A673 (cell line): ENCODE measurements around the gene PDIA4. TPM values are rescaled to one million over a fixed set of nuclear protein-coding genes. Genes with fewer than 3 reads are reported as not detected.

ENCODE experiments used
- BruUV-seq: library from RNA; stranded (reverse); fragments of 400-500 nt; replicated peaks from 2 replicates; lab custom pipeline; 2021; lab: Mats Ljungman, UMichigan
- CTCF ChIA-PET: fragments of 300-600 bp; sonication (Branson Sonifier 250); formaldehyde crosslinking; loops from one replicate; lab custom pipeline; 2022; ENCODE audit warnings: antibody characterized with exemption; lab: Charles Lee
- POLR2A ChIA-PET: fragments of 300-600 bp; sonication (Branson Sonifier 250); formaldehyde crosslinking; loops from one replicate; lab custom pipeline; 2022; ENCODE audit warnings: antibody characterized with exemption; ENCODE audit not compliant: low non-redundant PET; lab: Charles Lee
- DNase-seq: peaks from one replicate; pipeline ENCODE4 v3.0.0-alpha.2; 2015; ENCODE audit warnings: low spot score
- H3K27ac ChIP-seq: fragments of 200-600 bp; sonication (generic); 2 replicates; pipeline ENCODE4 v1.5.1; 2016; ENCODE audit warnings: mixed run types, low read depth, mild to moderate bottlenecking, mixed read lengths, antibody characterized with exemption, low read length; ENCODE audit not compliant: poor library complexity, severe bottlenecking
- H3K27me3 ChIP-seq: fragments of 200-600 bp; sonication (generic); replicated peaks from 2 replicates; pipeline ENCODE4 v1.6.1; 2017; ENCODE audit warnings: mixed run types, low read depth, mild to moderate bottlenecking, mixed read lengths, antibody characterized with exemption, low read length; ENCODE audit not compliant: insufficient read depth, poor library complexity
- H3K36me3 ChIP-seq: fragments of 200-600 bp; sonication (generic); 2 replicates; pipeline ENCODE4 v1.6.1; 2016; ENCODE audit warnings: mixed run types, mild to moderate bottlenecking, mixed read lengths, antibody characterized with exemption, low read length; ENCODE audit not compliant: insufficient read depth, poor library complexity, severe bottlenecking
- H3K4me1 ChIP-seq: fragments of 200-600 bp; sonication (generic); 2 replicates; pipeline ENCODE4 v1.6.1; 2017; ENCODE audit warnings: mixed run types, mild to moderate bottlenecking, mixed read lengths, antibody characterized with exemption, low read length; ENCODE audit not compliant: insufficient read depth, poor library complexity, severe bottlenecking
- H3K4me3 ChIP-seq: fragments of 200-600 bp; sonication (generic); 2 replicates; pipeline ENCODE4 v1.5.1; 2016; ENCODE audit warnings: low read depth, mixed run types, mild to moderate bottlenecking, mixed read lengths, low read length; ENCODE audit not compliant: poor library complexity, severe bottlenecking
- H3K9me3 ChIP-seq: fragments of 200-600 bp; sonication (generic); 2 replicates; pipeline ENCODE4 v1.6.1; 2016; ENCODE audit warnings: mixed run types, low read depth, mild to moderate bottlenecking, mixed read lengths, antibody characterized with exemption, low read length; ENCODE audit not compliant: poor library complexity, severe bottlenecking
- CTCF ChIP-seq: fragments of 300-800, 200-600 bp; sonication (generic); conservative IDR thresholded peaks from 2 replicates; pipeline ENCODE4 v1.5.1; 2017; ENCODE audit warnings: low read depth, mild to moderate bottlenecking, antibody characterized with exemption, low read length, moderate library complexity, mixed read lengths
- EZH2 ChIP-seq: fragments of 200-600 bp; sonication (generic); IDR thresholded peaks from 2 replicates; pipeline ENCODE4 v1.6.1; 2017; ENCODE audit warnings: borderline replicate concordance, low read depth, mild to moderate bottlenecking, mixed read lengths, antibody characterized with exemption, low read length; ENCODE audit not compliant: poor library complexity, severe bottlenecking
- intact Hi-C: fragments of 100-400 bp; cut with micrococcal nuclease; formaldehyde crosslinking; loops from one replicate; pipeline ENCODE4 v1.10.0; 2022; ENCODE audit not compliant: unreplicated experiment
- total RNA-seq: library from RNA; stranded (reverse); gene quantifications from 2 replicates; pipeline ENCODE4 v1.2.3, GENCODE V29; 2021

The PDIA4 gene
- total RNA-seq, 1 experiment from 2014 or later, result 235 TPM

- Histone ChIP-seq H3K9me3 (no peaks in the 10 kb centered on the region), H3K4me1 (no peaks in the 10 kb centered on the region), H3K4me3 (no peak overlapping the region), H3K27ac (no peak overlapping the region), H3K36me3 (peaks cover 24% of the 10 kb centered on the region), H3K27me3 (no peaks in the 10 kb centered on the region)
- ChIA-PET POLR2A (no interaction called here), CTCF (no interaction called here)
- no peak for TF ChIP-seq EZH2
- TF ChIP-seq CTCF, result no peak
- BruUV-seq, result no TSS peak
- no peak for DNase-seq
- intact Hi-C loops, result no loop called here
Measured at GRCh38 chr7:149071182-149071635, 42.9 kb upstream of the PDIA4 start.

GRCh38 chr7:149070372-149071125 lies 42.2 kb upstream of the PDIA4 start:
- POLR2A ChIA-PET, result no interaction called here
- no peak for DNase-seq
- CTCF ChIA-PET, result interaction anchor here (0.6 kb wide), 1 partner anchor 16 kb away, joined by 4 read pairs; no protein-coding TSS in a partner anchor
- Histone ChIP-seq H3K9me3 (no peaks in the 10 kb centered on the region), H3K27me3 (no peaks in the 10 kb centered on the region), H3K27ac (no peak overlapping the region), H3K4me1 (no peaks in the 10 kb centered on the region), H3K4me3 (no peak overlapping the region), H3K36me3 (peaks cover 24% of the 10 kb centered on the region)
- no TSS peak for BruUV-seq
- intact Hi-C loops, result no loop called here
- TF ChIP-seq EZH2, result no peak

GRCh38 chr7:149067869-149068268 lies 39.6 kb upstream of the PDIA4 start:
- no peak for DNase-seq
- no TSS peak for BruUV-seq
- Histone ChIP-seq H3K36me3 (peaks cover 24% of the 10 kb centered on the region), H3K4me3 (no peak overlapping the region), H3K9me3 (no peaks in the 10 kb centered on the region), H3K4me1 (no peaks in the 10 kb centered on the region), H3K27ac (no peak overlapping the region), H3K27me3 (no peaks in the 10 kb centered on the region)
- TF ChIP-seq CTCF, result no peak
- TF ChIP-seq EZH2, result no peak
- ChIA-PET POLR2A (no interaction called here), CTCF (no interaction called here)
- intact Hi-C loops, result loop anchor here (2.0 kb wide), 1 partner anchor 63 kb away; no protein-coding TSS in a partner anchor
